CD14-positive monocyte (primary cell): ENCODE results near the gene PAK4. TPM values are rescaled to one million over a fixed set of nuclear protein-coding genes. Genes with fewer than 3 reads are reported as not detected.

Experiments used
- DNase-seq, 3 donors: peaks; one replicate each; pipeline ENCODE4 v3.0.0-alpha.2; 2011 to 2022
- H2AFZ ChIP-seq: 2 replicates; pipeline ENCODE4 v1.6.0; 2012; ENCODE audit warnings: mild to moderate bottlenecking, low read depth, low read length, inconsistent platforms; ENCODE audit not compliant: insufficient read depth, poor library complexity, severe bottlenecking
- H3K27ac ChIP-seq, 2 donors: 1 replicate in 1 of 2; 2 replicates in 1 of 2; pipeline ENCODE4 v1.5.1; 2012 to 2013; ENCODE audit warnings: low read length in 2 of 2, control low read depth in 1 of 2, inconsistent platforms in 1 of 2, low read depth in 1 of 2, mild to moderate bottlenecking in 1 of 2
- H3K27me3 ChIP-seq, 2 donors: one replicate each; pipeline versions ENCODE4 v1.6.0 to v1.6.1; 2011 to 2013; ENCODE audit warnings: low read length in 2 of 2; ENCODE audit not compliant: control insufficient read depth in 2 of 2, insufficient read depth in 2 of 2
- H3K36me3 ChIP-seq, 2 donors: replicated peaks in 1 of 2; 1 replicate in 1 of 2; 2 replicates in 1 of 2; pipeline versions ENCODE4 v1.5.1 to v1.6.1; 2012 to 2013; ENCODE audit warnings: low read length in 2 of 2, control low read depth in 1 of 2, inconsistent platforms in 1 of 2, mild to moderate bottlenecking in 1 of 2; ENCODE audit not compliant: insufficient read depth in 2 of 2, control insufficient read depth in 1 of 2
- H3K4me1 ChIP-seq, 2 donors: 1 replicate in 1 of 2; 2 replicates in 1 of 2; pipeline versions ENCODE4 v1.5.1 to v1.6.1; 2012 to 2013; ENCODE audit warnings: low read length in 2 of 2, control low read depth in 1 of 2, inconsistent platforms in 1 of 2, mild to moderate bottlenecking in 1 of 2, moderate library complexity in 1 of 2; ENCODE audit not compliant: insufficient read depth in 2 of 2, control insufficient read depth in 1 of 2
- H3K4me2 ChIP-seq: replicated peaks from 2 replicates; pipeline ENCODE3; 2012; ENCODE audit warnings: low read length, moderate library complexity, mild to moderate bottlenecking; ENCODE audit not compliant: poor library complexity, severe bottlenecking; ENCODE audit errors: extremely low read depth
- H3K4me3 ChIP-seq, 3 experiments: fragments of 200-600 bp in 1 of 3; sonication (generic) in 1 of 3; replicated peaks in 1 of 3; 1 replicate in 2 of 3; 2 replicates in 1 of 3; pipeline ENCODE4 v1.5.1; 2011 to 2013; ENCODE audit warnings: low read length in 3 of 3, mild to moderate bottlenecking in 3 of 3, control low read depth in 2 of 3, low read depth in 2 of 3, inconsistent platforms in 1 of 3, moderate library complexity in 1 of 3
- H3K79me2 ChIP-seq: 2 replicates; pipeline ENCODE4 v1.6.0; 2012; ENCODE audit warnings: mild to moderate bottlenecking, control low read depth, inconsistent platforms, low read length, moderate library complexity; ENCODE audit not compliant: insufficient read depth
- H3K9ac ChIP-seq: 2 replicates; pipeline ENCODE4 v1.6.0; 2017; ENCODE audit warnings: low read length, mild to moderate bottlenecking; ENCODE audit not compliant: insufficient read depth, poor library complexity, severe bottlenecking
- H3K9me3 ChIP-seq, 2 donors: replicated peaks in 1 of 2; 1 replicate in 1 of 2; 2 replicates in 1 of 2; pipeline versions ENCODE4 v1.5.1 to v1.6.1; 2012 to 2013; ENCODE audit warnings: low read length in 2 of 2, control low read depth in 1 of 2; ENCODE audit not compliant: control insufficient read depth in 1 of 2, insufficient read depth in 1 of 2
- H4K20me1 ChIP-seq: 2 replicates; pipeline ENCODE4 v1.6.0; 2012; ENCODE audit warnings: mild to moderate bottlenecking, low read length, control low read depth, moderate library complexity; ENCODE audit not compliant: insufficient read depth
- H3K27ac Mint-ChIP-seq, 7 donors: one replicate each; pipeline ENCODE4 v1.8.0; 2020; ENCODE audit warnings: mild to moderate bottlenecking in 7 of 7, mixed read lengths in 7 of 7, moderate library complexity in 6 of 7, inconsistent platforms in 2 of 7
- H3K27me3 Mint-ChIP-seq, 3 donors: one replicate each; pipeline ENCODE4 v1.8.0; 2021 to 2022; ENCODE audit warnings: low read depth in 3 of 3, mild to moderate bottlenecking in 3 of 3, mixed read lengths in 3 of 3, moderate library complexity in 3 of 3, inconsistent platforms in 1 of 3
- H3K36me3 Mint-ChIP-seq, 2 donors: one replicate each; pipeline ENCODE4 v1.8.0; 2020; ENCODE audit warnings: mixed read lengths in 2 of 2, inconsistent platforms in 1 of 2, mild to moderate bottlenecking in 1 of 2
- H3K4me1 Mint-ChIP-seq: one replicate; pipeline ENCODE4 v1.8.0; 2020; ENCODE audit warnings: mild to moderate bottlenecking, mixed read lengths
- H3K4me3 Mint-ChIP-seq, 2 donors: one replicate each; pipeline ENCODE4 v1.8.0; 2020; ENCODE audit warnings: mild to moderate bottlenecking in 2 of 2, mixed read lengths in 2 of 2, moderate library complexity in 1 of 2
- H3K9me3 Mint-ChIP-seq, 7 donors: one replicate each; pipeline ENCODE4 v1.8.0; 2020 to 2022; ENCODE audit warnings: mixed read lengths in 7 of 7, mild to moderate bottlenecking in 6 of 7, moderate library complexity in 6 of 7, inconsistent platforms in 2 of 7
- CTCF ChIP-seq: fragments of 200-600 bp; IDR thresholded peaks from one replicate; pipeline ENCODE4 v1.8.0; 2022; ENCODE audit warnings: antibody characterized with exemption, mild to moderate bottlenecking
- WGBS: methylation state at CpG from one replicate; pipeline ENCODE4 v1.1.5; 2013; ENCODE audit warnings: missing lambda C conversion rate; ENCODE audit not compliant: insufficient coverage; 5-methylcytosine and 5-hydroxymethylcytosine counted together
- intact Hi-C, 2 donors: fragments of 100-400 bp; cut with micrococcal nuclease; formaldehyde crosslinking; loops; one replicate each; pipeline versions ENCODE4 v1.15.0 to v1.15.1; 2023
- polyA plus RNA-seq, 3 donors: library from polyadenylated mRNA; depleted of rRNA in 1 of 3; unstranded in 2 of 3; stranded (reverse) in 1 of 3; fragments of 300-500 nt in 2 of 3; fragments of >200 nt in 1 of 3; fragmentation: Illumina TruSeq in 2 of 3; gene quantifications; 1 replicate in 2 of 3; 2 replicates in 1 of 3; pipeline ENCODE4 v1.2.3, GENCODE V29; 2012 to 2021

PAK4 gene
- polyA plus RNA-seq, 3 donors: 1.3 to 11.3 (median 1.5) TPM

- Mint-ChIP-seq H3K4me3 (no peak overlapping the region), H3K4me1 (peaks cover 8% of the 10 kb centered on the region), H3K27me3 (peaks cover 3 to 10% (median 5%) of the 10 kb centered on the region in 3 donors), H3K36me3 (no peaks in the 10 kb centered on the region), H3K27ac (no peak overlapping the region), H3K9me3 (peaks cover 0 to 4% (median 0%) of the 10 kb centered on the region in 7 donors)
- Histone ChIP-seq H3K4me2 (no peak overlapping the region), H4K20me1 (no peaks in the 10 kb centered on the region), H3K4me1 (peaks cover 7 to 8% of the 10 kb centered on the region in 2 donors), H3K27me3 (no peaks in the 10 kb centered on the region), H3K9ac (no peak overlapping the region), H3K27ac (no peak overlapping the region), H3K9me3 (no peaks in the 10 kb centered on the region), H3K36me3 (no peaks in the 10 kb centered on the region), H3K79me2 (no peaks in the 10 kb centered on the region), H2AFZ (no peak overlapping the region), H3K4me3 (no peak overlapping the region)
- 28% methylated on average over 2 of the region's 4 CpGs for WGBS
- intact Hi-C loops: no loop called here
- no peak for DNase-seq
- TF ChIP-seq CTCF: no peak
Observed at GRCh38 chr19:39223703-39224279, 98.2 kb downstream of the PAK4 start.

GRCh38 chr19:39224910-39225309 is 99.3 kb downstream of the PAK4 start:
- no peaks in the 10 kb centered on the region for H4K20me1 ChIP-seq
- no peaks in the 10 kb centered on the region for H3K36me3 ChIP-seq
- no peaks in the 10 kb centered on the region for H3K9me3 ChIP-seq
- Mint-ChIP-seq H3K4me1 (peaks cover 8% of the 10 kb centered on the region), H3K9me3 (peaks cover 0 to 1% (median 0%) of the 10 kb centered on the region in 7 donors), H3K27ac (peak overlapping the region in 1 of 7 donors; percentile 20), H3K36me3 (no peaks in the 10 kb centered on the region), H3K27me3 (peaks cover 3 to 11% (median 9%) of the 10 kb centered on the region in 3 donors), H3K4me3 (peak overlapping the region in 1 of 2 donors; percentile 53)
- H3K27me3 ChIP-seq: no peaks in the 10 kb centered on the region
- no peak for TF ChIP-seq CTCF
- H3K9ac ChIP-seq: no peak overlapping the region
- H3K79me2 ChIP-seq: no peaks in the 10 kb centered on the region
- H2AFZ ChIP-seq: no peak overlapping the region
- no CpG with 5 or more reads among the region's 3 CpGs for WGBS
- no peak overlapping the region for H3K27ac ChIP-seq
- intact Hi-C loops: no loop called here
- H3K4me3 ChIP-seq: no peak overlapping the region
- peak in 1 of 3 donors; percentile 12 for DNase-seq
- no peak overlapping the region for H3K4me2 ChIP-seq
- H3K4me1 ChIP-seq: peaks cover 7 to 8% of the 10 kb centered on the region in 2 donors

Other genes with a start within 250 kb of the PAK4 start
- 10 to 100 TPM in 1 of 3 donors, 1 to 10 TPM in 2; 4.1 to 13.5 (median 7.2) TPM for gene RINL, start 247.5 kb upstream of the PAK4 start, polyA plus RNA-seq
- 10 to 100 TPM; 57.5 to 65.9 (median 64.3) TPM for gene SIRT2, start 226.2 kb upstream of the PAK4 start, polyA plus RNA-seq
- gene NFKBIB, start 225.8 kb upstream of the PAK4 start, polyA plus RNA-seq: 10 to 100 TPM in 1 of 3 donors, 1 to 10 TPM in 2; 6.7 to 29.4 (median 9.0) TPM
- under 1 TPM in 1 of 3 donors, not detected in 2; 0.89 TPM for gene CCER2, start 213.6 kb upstream of the PAK4 start, polyA plus RNA-seq
- 10 to 100 TPM in 1 of 3 donors, 1 to 10 TPM in 2; 8.1 to 21.9 (median 8.3) TPM for gene SARS2, start 195.0 kb upstream of the PAK4 start, polyA plus RNA-seq
- 10 to 100 TPM; 17.2 to 81.5 (median 73.0) TPM for gene MRPS12, start 194.8 kb upstream of the PAK4 start, polyA plus RNA-seq
- not detected for gene FBXO17, start 150.0 kb upstream of the PAK4 start, polyA plus RNA-seq
- not detected for gene FBXO27, start 93.2 kb upstream of the PAK4 start, polyA plus RNA-seq
- gene ACP7, start 41.4 kb upstream of the PAK4 start, polyA plus RNA-seq: not detected
- not detected for gene NCCRP1, start 71.2 kb downstream of the PAK4 start, polyA plus RNA-seq
- gene SYCN, start 78.5 kb downstream of the PAK4 start, polyA plus RNA-seq: not detected
- gene IFNL3, start 119.2 kb downstream of the PAK4 start, polyA plus RNA-seq: not detected
- gene IFNL4, start 123.1 kb downstream of the PAK4 start, polyA plus RNA-seq: not detected
- not detected for gene IFNL2, start 142.6 kb downstream of the PAK4 start, polyA plus RNA-seq
- gene IFNL1, start 170.6 kb downstream of the PAK4 start, polyA plus RNA-seq: not detected
- 1 to 10 TPM; 1.1 to 3.0 (median 1.9) TPM for gene LRFN1, start 195.1 kb downstream of the PAK4 start, polyA plus RNA-seq
- gene GMFG, start 210.3 kb downstream of the PAK4 start, polyA plus RNA-seq: 1,000 to 10,000 TPM in 2 of 3 donors, 100 to 1,000 TPM in 1; 548 to 1,874 (median 1,536) TPM
- 10 to 100 TPM in 1 of 3 donors, 1 to 10 TPM in 2; 4.5 to 56.6 (median 5.6) TPM for gene SAMD4B, start 216.6 kb downstream of the PAK4 start, polyA plus RNA-seq